Measurements from ENCODE around the gene PTPRD. TPM values are rescaled to one million over a fixed set of nuclear protein-coding genes. Genes with fewer than 3 reads are reported as not detected.

PTPRD gene
- total RNA-seq, 1 experiment from 2014 or later: not detected

DNA sequence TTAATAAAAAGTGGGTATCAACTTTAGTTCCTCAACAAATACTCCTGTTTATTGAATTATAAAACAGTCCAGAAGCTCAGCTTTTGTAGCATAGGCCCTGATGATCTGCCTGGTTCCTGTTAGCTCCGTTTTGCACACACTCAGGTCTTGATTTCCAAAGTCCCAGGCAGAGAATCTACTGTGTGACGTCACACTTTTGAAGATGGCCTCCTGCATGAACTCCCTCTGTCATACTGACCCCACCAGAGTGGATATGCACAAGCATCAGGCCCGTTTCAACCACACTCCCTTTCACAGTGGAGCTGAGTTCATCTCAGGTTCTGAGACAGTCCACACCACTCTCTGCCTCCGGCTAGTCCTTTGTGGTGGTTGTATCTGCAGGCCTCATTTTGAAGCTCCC lies 353.1 kb downstream of the PTPRD start:
- no peak for DNase-seq (ENCODE audit: low spot score)
- POLR2A ChIA-PET (ENCODE audit: low non-redundant PET): no interaction called here
- TF ChIP-seq, protein P1, sequence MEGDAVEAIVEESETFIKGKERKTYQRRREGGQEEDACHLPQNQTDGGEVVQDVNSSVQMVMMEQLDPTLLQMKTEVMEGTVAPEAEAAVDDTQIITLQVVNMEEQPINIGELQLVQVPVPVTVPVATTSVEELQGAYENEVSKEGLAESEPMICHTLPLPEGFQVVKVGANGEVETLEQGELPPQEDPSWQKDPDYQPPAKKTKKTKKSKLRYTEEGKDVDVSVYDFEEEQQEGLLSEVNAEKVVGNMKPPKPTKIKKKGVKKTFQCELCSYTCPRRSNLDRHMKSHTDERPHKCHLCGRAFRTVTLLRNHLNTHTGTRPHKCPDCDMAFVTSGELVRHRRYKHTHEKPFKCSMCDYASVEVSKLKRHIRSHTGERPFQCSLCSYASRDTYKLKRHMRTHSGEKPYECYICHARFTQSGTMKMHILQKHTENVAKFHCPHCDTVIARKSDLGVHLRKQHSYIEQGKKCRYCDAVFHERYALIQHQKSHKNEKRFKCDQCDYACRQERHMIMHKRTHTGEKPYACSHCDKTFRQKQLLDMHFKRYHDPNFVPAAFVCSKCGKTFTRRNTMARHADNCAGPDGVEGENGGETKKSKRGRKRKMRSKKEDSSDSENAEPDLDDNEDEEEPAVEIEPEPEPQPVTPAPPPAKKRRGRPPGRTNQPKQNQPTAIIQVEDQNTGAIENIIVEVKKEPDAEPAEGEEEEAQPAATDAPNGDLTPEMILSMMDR (conservative IDR thresholded peaks at IDR 0.05; ENCODE audit: low read depth, low read length): no peak
- TF ChIP-seq EZH2 (IDR thresholded peaks at IDR 0.05; ENCODE audit: borderline replicate concordance, low read depth, low read length, poor library complexity, severe bottlenecking): no peak
- Histone ChIP-seq H3K9me3 (ENCODE audit: low read depth, low read length, poor library complexity, severe bottlenecking) (no peaks in the 10 kb centered on the region), H3K27ac (ENCODE audit: low read depth, low read length, poor library complexity, severe bottlenecking) (no peak overlapping the region), H3K4me3 (ENCODE audit: low read depth, low read length, poor library complexity, severe bottlenecking) (no peak overlapping the region), H3K36me3 (ENCODE audit: insufficient read depth, low read length, poor library complexity, severe bottlenecking) (no peaks in the 10 kb centered on the region), H3K27me3 (replicated peaks; ENCODE audit: insufficient read depth, low read depth, low read length, poor library complexity) (no peaks in the 10 kb centered on the region), H3K4me1 (ENCODE audit: insufficient read depth, low read length, poor library complexity, severe bottlenecking) (no peaks in the 10 kb centered on the region)
- intact Hi-C loops (cut with micrococcal nuclease; ENCODE audit: unreplicated experiment): no loop called here
- CTCF ChIA-PET: no interaction called here
- no TSS peak for BruUV-seq (replicated peaks)

DNA sequence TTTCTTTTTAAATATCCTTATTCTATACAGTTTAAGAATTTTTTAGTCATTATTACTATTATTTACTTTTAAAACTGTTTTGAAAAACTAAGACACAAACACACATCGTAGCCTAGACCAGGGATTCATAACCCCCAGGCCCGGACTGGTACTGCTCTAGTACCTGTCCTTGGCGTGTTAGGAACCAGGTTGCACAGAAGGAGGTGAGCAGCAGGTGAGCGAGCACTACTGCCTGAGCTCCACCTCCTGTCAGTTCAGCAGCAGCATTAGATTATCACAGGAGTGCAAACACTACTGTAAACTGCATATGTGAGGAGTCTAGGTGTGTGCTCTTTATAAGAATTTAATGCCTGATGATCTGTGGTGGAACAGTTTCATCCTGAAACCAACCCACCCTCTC lies 357.0 kb downstream of the PTPRD start:
- BruUV-seq (replicated peaks): no TSS peak
- ChIA-PET CTCF (no interaction called here), POLR2A (ENCODE audit: low non-redundant PET) (no interaction called here)
- H3K9me3 ChIP-seq (ENCODE audit: low read depth, low read length, poor library complexity, severe bottlenecking): no peaks in the 10 kb centered on the region
- H3K4me3 ChIP-seq (ENCODE audit: low read depth, low read length, poor library complexity, severe bottlenecking): no peak overlapping the region
- no peak overlapping the region for H3K27ac ChIP-seq (ENCODE audit: low read depth, low read length, poor library complexity, severe bottlenecking)
- no peaks in the 10 kb centered on the region for H3K4me1 ChIP-seq (ENCODE audit: insufficient read depth, low read length, poor library complexity, severe bottlenecking)
- H3K27me3 ChIP-seq (replicated peaks; ENCODE audit: insufficient read depth, low read depth, low read length, poor library complexity): no peaks in the 10 kb centered on the region
- no peak for DNase-seq (ENCODE audit: low spot score)
- TF ChIP-seq, protein P1 (conservative IDR thresholded peaks at IDR 0.05; ENCODE audit: low read depth, low read length): no peak
- TF ChIP-seq EZH2 (IDR thresholded peaks at IDR 0.05; ENCODE audit: borderline replicate concordance, low read depth, low read length, poor library complexity, severe bottlenecking): no peak
- intact Hi-C loops (cut with micrococcal nuclease; ENCODE audit: unreplicated experiment): no loop called here
- H3K36me3 ChIP-seq (ENCODE audit: insufficient read depth, low read length, poor library complexity, severe bottlenecking): no peaks in the 10 kb centered on the region

DNA sequence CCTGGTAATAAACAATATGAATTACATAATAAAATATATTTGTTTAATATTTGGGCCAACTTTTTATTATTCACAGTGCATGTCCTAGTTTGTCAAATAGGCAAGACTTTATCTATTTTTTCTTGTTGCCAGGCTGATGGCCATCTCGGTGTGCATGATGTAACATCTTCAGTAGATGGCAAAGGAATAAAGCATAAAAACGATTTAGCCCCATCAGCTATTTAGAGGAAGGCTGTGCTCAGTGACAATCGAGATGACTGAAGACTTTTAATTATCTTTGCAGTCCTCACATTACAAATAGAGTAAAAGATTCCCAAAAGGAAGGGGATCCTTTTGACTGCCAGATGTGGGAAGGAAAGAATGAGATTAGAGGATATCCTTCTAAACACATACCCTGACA lies 358.5 kb downstream of the PTPRD start:
- BruUV-seq (replicated peaks): no TSS peak
- no peak for TF ChIP-seq EZH2 (IDR thresholded peaks at IDR 0.05; ENCODE audit: borderline replicate concordance, low read depth, low read length, poor library complexity, severe bottlenecking)
- TF ChIP-seq, protein P1 (conservative IDR thresholded peaks at IDR 0.05; ENCODE audit: low read depth, low read length): no peak
- H3K27me3 ChIP-seq (replicated peaks; ENCODE audit: insufficient read depth, low read depth, low read length, poor library complexity): no peaks in the 10 kb centered on the region
- H3K36me3 ChIP-seq (ENCODE audit: insufficient read depth, low read length, poor library complexity, severe bottlenecking): no peaks in the 10 kb centered on the region
- no peak for DNase-seq (ENCODE audit: low spot score)
- ChIA-PET POLR2A (ENCODE audit: low non-redundant PET) (no interaction called here), CTCF (no interaction called here)
- H3K4me3 ChIP-seq (ENCODE audit: low read depth, low read length, poor library complexity, severe bottlenecking): no peak overlapping the region
- intact Hi-C loops (cut with micrococcal nuclease; ENCODE audit: unreplicated experiment): no loop called here
- H3K27ac ChIP-seq (ENCODE audit: low read depth, low read length, poor library complexity, severe bottlenecking): no peak overlapping the region
- no peaks in the 10 kb centered on the region for H3K9me3 ChIP-seq (ENCODE audit: low read depth, low read length, poor library complexity, severe bottlenecking)
- H3K4me1 ChIP-seq (ENCODE audit: insufficient read depth, low read length, poor library complexity, severe bottlenecking): no peaks in the 10 kb centered on the region
